ENCODE results near the gene IL17RA. TPM values are rescaled to one million over a fixed set of nuclear protein-coding genes. Genes with fewer than 3 reads are reported as not detected.

IL17RA gene
- total RNA-seq, 6 donors from 2014 or later: 22.6 to 58.9 (median 35.9) TPM

DNA sequence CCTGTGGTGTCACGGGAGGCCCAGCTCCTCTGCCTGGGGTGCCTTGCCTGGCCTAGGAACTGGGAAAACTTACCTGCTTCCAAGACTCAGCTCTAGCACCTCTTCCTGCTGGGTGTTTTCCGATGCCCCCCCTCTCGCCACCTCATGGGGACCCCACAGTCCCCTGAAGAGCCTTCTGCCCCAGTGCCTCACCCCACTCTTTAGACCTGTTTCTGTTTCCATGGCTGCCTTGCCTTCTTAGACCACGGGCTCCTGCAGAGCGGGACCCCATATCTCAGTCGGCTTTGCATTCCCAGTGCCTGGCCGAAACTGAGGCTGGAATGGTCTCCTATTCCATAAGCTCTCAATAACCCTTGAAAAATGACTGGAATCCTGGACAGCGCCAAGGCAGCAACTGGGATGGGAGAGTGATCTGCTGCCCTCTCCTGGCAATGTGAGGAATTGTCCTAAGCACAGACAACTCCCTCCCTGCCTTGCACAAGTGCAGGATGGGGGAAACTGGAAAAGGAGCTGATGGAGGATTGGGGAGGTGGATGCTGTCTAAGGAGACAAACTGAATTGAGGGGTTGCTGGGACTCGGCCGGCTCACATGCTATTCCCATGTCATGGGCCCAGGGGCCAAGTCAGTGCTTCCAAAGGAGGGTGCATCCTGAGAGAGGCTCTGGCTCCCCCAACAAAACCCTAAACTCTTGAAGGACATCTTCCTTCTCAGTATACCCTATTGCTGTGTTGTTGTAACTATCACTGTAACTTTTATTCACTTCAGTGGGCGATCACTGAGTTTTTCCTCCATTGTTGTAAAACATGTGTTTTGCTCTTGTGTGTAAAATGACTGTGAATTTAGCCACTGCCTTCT is 26.6 kb upstream of the IL17RA start:
- Histone ChIP-seq H3K27ac (no peak overlapping the region), H3K4me3 (no peak overlapping the region), H3K9me3 (no peaks in the 10 kb centered on the region), H3K36me3 (no peaks in the 10 kb centered on the region), H3K4me1 (peaks cover 0 to 7% (median 3%) of the 10 kb centered on the region in 4 donors), H3K27me3 (no peaks in the 10 kb centered on the region)
- peak; percentile 28 to 59 for DNase-seq
- peak; percentile 82 to 92 for ATAC-seq (ENCODE audit: low FRiP score in 2 of 2)
- no peak for TF ChIP-seq EP300 (IDR thresholded peaks at IDR 0.05)
- TF ChIP-seq, protein P1, sequence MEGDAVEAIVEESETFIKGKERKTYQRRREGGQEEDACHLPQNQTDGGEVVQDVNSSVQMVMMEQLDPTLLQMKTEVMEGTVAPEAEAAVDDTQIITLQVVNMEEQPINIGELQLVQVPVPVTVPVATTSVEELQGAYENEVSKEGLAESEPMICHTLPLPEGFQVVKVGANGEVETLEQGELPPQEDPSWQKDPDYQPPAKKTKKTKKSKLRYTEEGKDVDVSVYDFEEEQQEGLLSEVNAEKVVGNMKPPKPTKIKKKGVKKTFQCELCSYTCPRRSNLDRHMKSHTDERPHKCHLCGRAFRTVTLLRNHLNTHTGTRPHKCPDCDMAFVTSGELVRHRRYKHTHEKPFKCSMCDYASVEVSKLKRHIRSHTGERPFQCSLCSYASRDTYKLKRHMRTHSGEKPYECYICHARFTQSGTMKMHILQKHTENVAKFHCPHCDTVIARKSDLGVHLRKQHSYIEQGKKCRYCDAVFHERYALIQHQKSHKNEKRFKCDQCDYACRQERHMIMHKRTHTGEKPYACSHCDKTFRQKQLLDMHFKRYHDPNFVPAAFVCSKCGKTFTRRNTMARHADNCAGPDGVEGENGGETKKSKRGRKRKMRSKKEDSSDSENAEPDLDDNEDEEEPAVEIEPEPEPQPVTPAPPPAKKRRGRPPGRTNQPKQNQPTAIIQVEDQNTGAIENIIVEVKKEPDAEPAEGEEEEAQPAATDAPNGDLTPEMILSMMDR (IDR thresholded peaks at IDR 0.05): peak; percentile 79 to 93 (median 90)
- 22 to 23% methylated on average over 11 of the region's 11 CpGs for WGBS, 2 donors

DNA sequence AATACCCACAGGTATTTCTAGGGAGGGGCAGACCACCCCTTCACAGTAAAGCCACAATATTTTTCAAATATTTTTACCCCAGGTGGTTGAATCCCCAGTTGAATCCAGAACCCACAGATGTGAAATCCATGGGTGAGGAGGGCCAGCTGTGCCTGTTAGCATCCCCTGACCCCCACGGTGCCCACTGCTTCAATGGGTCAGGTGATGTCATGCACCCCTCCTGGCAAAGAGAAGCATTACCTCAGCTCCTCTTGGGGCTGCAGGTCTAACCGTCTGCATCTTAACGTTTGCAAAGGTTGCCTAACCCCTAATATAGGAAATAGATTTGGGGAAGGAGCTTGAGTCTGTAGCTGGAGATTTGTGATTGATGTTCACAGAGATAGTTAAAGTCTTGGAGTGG is 24.7 kb upstream of the IL17RA start:
- DNase-seq (no peak), ATAC-seq (ENCODE audit: low FRiP score in 2 of 2) (no peak)
- WGBS, 2 donors: 30 to 79% methylated on average over 3 of the region's 3 CpGs
- peaks cover 16 to 25% (median 22%) of the 10 kb centered on the region in 4 donors for H3K4me1 ChIP-seq
- no peaks in the 10 kb centered on the region for H3K9me3 ChIP-seq
- no peaks in the 10 kb centered on the region for H3K27me3 ChIP-seq
- TF ChIP-seq, protein P1 (IDR thresholded peaks at IDR 0.05): no peak
- no peak for TF ChIP-seq POLR2A (IDR thresholded peaks at IDR 0.05)
- TF ChIP-seq POLR2AphosphoS5 (IDR thresholded peaks at IDR 0.05): no peak
- no peak for TF ChIP-seq EP300 (IDR thresholded peaks at IDR 0.05)
- H3K36me3 ChIP-seq: no peaks in the 10 kb centered on the region
- H3K27ac ChIP-seq: no peak overlapping the region
- no peak overlapping the region for H3K4me3 ChIP-seq

DNA sequence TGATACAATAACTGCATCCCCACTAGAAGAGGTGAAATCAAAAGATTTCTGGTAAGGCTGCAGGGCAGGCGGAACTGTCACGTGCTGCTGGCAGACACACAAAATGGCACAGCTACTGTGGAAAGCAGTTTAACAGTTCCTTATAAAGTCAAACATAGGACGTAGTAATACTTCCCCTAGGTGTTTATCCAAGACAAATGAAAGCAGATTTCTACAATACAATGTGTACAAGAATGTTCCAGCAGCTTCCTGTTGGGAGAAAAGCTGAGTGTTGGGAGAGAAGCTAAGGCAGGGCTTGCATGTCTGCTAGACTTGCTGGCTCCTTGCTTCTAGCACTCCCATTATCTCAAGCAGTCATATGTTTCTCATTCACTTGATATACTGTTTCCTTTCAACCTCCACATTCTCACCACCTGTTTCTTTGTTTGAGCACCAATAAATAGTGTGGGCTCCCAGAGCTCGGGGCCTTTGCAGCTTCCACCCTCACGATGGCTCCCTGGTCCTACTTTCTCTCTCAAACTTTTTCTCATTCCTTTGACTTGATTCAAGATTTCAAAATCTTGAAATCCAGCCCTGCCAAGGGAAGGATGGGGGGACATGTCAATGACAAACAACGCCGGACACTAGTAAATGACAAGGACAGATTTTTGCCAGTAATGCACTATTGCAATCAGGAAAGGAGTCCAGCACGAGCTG is 21.2 kb upstream of the IL17RA start:
- Histone ChIP-seq H3K27ac (peak overlapping the region; percentile 50 to 84 (median 66)), H3K9me3 (no peaks in the 10 kb centered on the region), H3K36me3 (no peaks in the 10 kb centered on the region), H3K27me3 (no peaks in the 10 kb centered on the region), H3K4me1 (peaks cover 22 to 28% (median 25%) of the 10 kb centered on the region in 4 donors), H3K4me3 (no peak overlapping the region)
- ATAC-seq (ENCODE audit: low FRiP score in 2 of 2) (no peak), DNase-seq (peak in 1 of 2 donors; percentile 48)
- TF ChIP-seq POLR2A (IDR thresholded peaks at IDR 0.05) (no peak), EP300 (IDR thresholded peaks at IDR 0.05) (peak; percentile 32 to 84 (median 53)), POLR2AphosphoS5 (IDR thresholded peaks at IDR 0.05) (peak; percentile 56 to 70)
- TF ChIP-seq, protein P1 (IDR thresholded peaks at IDR 0.05): peak in 1 of 6 experiments; percentile 11
- 18 to 22% methylated on average over 8 of the region's 8 CpGs for WGBS, 2 donors

DNA sequence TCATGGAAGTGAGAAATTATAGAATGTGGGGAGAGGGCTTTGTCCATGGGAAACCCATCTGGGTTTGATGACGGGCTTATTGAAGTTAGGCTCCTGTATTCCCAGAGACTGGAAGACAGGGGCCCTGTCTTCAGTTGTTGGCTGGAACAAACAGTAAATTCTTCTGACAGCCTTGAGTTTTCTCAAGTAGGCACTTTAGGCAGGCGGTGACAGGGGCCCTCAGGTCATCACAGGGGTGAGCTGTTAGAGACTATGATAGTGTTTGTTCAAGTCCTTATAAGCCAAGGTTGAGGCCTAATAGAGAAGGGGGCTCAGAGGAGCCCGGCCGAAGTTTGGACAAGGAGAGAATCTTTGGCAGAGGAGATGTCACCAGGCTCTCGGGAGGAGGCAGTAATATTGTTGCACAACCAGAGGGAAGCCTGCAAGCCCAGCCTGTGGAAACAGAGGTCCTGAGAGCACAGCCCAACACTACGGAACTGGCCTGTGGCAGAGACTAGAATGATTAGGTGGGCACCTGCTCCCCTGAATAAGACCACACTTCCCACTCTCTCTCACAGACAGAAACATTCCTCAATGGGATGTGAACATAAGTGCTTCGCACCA is 20.2 kb upstream of the IL17RA start:
- Histone ChIP-seq H3K4me1 (peaks cover 22 to 28% (median 25%) of the 10 kb centered on the region in 4 donors), H3K36me3 (no peaks in the 10 kb centered on the region), H3K27ac (peak overlapping the region; percentile 50 to 84 (median 66)), H3K9me3 (no peaks in the 10 kb centered on the region), H3K27me3 (no peaks in the 10 kb centered on the region), H3K4me3 (no peak overlapping the region)
- TF ChIP-seq POLR2AphosphoS5 (IDR thresholded peaks at IDR 0.05): no peak
- TF ChIP-seq POLR2A (IDR thresholded peaks at IDR 0.05): no peak
- TF ChIP-seq EP300 (IDR thresholded peaks at IDR 0.05): no peak
- TF ChIP-seq, protein P1 (IDR thresholded peaks at IDR 0.05): no peak
- ATAC-seq (ENCODE audit: low FRiP score in 2 of 2): peak; percentile 12 to 60
- WGBS, 2 donors: 59 to 68% methylated on average over 7 of the region's 7 CpGs
- DNase-seq: no peak

All from upper lobe of left lung (tissue), 6 donors.